IMR-90 (cell line): ENCODE measurements around the gene NANOS3.

Source experiments
- CEBPB ChIP-seq: IDR thresholded peaks from 2 replicates; pipeline ENCODE4 v1.6.1; 2012; ENCODE audit warnings: low read depth, low read length, improper control_type of control experiment
- CTCF ChIP-seq: conservative IDR thresholded peaks from 2 replicates; pipeline ENCODE4 v1.5.1; 2012; ENCODE audit warnings: mild to moderate bottlenecking, low read depth, low read length, improper control_type of control experiment
- ELK1 ChIP-seq: fragments of 150-350 bp; IDR thresholded peaks from 2 replicates; pipeline ENCODE4 v1.6.1; 2016; ENCODE audit warnings: low read depth, mild to moderate bottlenecking, low read length, moderate library complexity, borderline replicate concordance
- FOS ChIP-seq: fragments of 150-350 bp; IDR thresholded peaks from 2 replicates; pipeline ENCODE4 v1.6.1; 2016; ENCODE audit warnings: low read depth, low read length
- MAFK ChIP-seq: IDR thresholded peaks from 2 replicates; pipeline ENCODE4 v1.6.1; 2012; ENCODE audit warnings: low read depth, low read length, improper control_type of control experiment
- MAZ ChIP-seq: IDR thresholded peaks from 2 replicates; pipeline ENCODE4 v1.6.1; 2012; ENCODE audit warnings: low read depth, mild to moderate bottlenecking, low read length, improper control_type of control experiment, moderate library complexity, borderline replicate concordance
- MXI1 ChIP-seq: IDR thresholded peaks from 2 replicates; pipeline ENCODE4 v1.6.1; 2012; ENCODE audit warnings: low read depth, mild to moderate bottlenecking, low read length, moderate library complexity, borderline replicate concordance
- NFE2L2 ChIP-seq: fragments of 150-350 bp; IDR thresholded peaks from 2 replicates; pipeline ENCODE4 v1.6.1; 2016; ENCODE audit warnings: low read depth, mild to moderate bottlenecking, low read length
- POLR2A ChIP-seq: IDR thresholded peaks from 2 replicates; pipeline ENCODE4 v1.6.1; 2012; ENCODE audit warnings: mild to moderate bottlenecking, low read depth, low read length
- RAD21 ChIP-seq: IDR thresholded peaks from 2 replicates; pipeline ENCODE4 v1.6.1; 2012; ENCODE audit warnings: low read length, improper control_type of control experiment
- RCOR1 ChIP-seq: IDR thresholded peaks from 2 replicates; pipeline ENCODE4 v1.6.1; 2012; ENCODE audit warnings: mild to moderate bottlenecking, low read length, improper control_type of control experiment; ENCODE audit not compliant: insufficient replicate concordance
- RFX5 ChIP-seq: IDR thresholded peaks from 2 replicates; pipeline ENCODE4 v1.8.0; 2012; ENCODE audit warnings: low read depth, mild to moderate bottlenecking, low read length, moderate library complexity
- SMC3 ChIP-seq: fragments of 150-350 bp; IDR thresholded peaks from 2 replicates; pipeline ENCODE4 v1.6.1; 2016; ENCODE audit warnings: low read depth, mild to moderate bottlenecking, antibody characterized with exemption, low read length, moderate library complexity
- USF2 ChIP-seq: fragments of 150-350 bp; IDR thresholded peaks from 2 replicates; pipeline ENCODE4 v1.6.1; 2017; ENCODE audit warnings: mild to moderate bottlenecking, antibody characterized with exemption, low read length, low read depth

- TF ChIP-seq RFX5: no peak
- TF ChIP-seq CTCF: no peak
- TF ChIP-seq MAZ: no peak
- no peak for TF ChIP-seq CEBPB
- TF ChIP-seq POLR2A: no peak
- TF ChIP-seq FOS: no peak
- TF ChIP-seq SMC3: no peak
- no peak for TF ChIP-seq MXI1
- no peak for TF ChIP-seq RCOR1
- TF ChIP-seq NFE2L2: no peak
- TF ChIP-seq USF2: no peak
- TF ChIP-seq ELK1: no peak
- TF ChIP-seq RAD21: no peak
- no peak for TF ChIP-seq MAFK
Measured at GRCh38 chr19:13913352-13913751, 36.4 kb downstream of the NANOS3 start.
